ENCODE measurements around the gene RYR1.
"Not testable (repeated sequence)": the region's sequence is repeated elsewhere in the genome, so short reads cannot be mapped to it uniquely, and the experiment has no call there.

The RYR1 gene

GRCh38 chr19:38592940-38593339 lies 159.4 kb downstream of the RYR1 start:
- DNase-seq (ENCODE audit: extremely low read depth, low read depth): no peak
- TF ChIP-seq, protein P1, sequence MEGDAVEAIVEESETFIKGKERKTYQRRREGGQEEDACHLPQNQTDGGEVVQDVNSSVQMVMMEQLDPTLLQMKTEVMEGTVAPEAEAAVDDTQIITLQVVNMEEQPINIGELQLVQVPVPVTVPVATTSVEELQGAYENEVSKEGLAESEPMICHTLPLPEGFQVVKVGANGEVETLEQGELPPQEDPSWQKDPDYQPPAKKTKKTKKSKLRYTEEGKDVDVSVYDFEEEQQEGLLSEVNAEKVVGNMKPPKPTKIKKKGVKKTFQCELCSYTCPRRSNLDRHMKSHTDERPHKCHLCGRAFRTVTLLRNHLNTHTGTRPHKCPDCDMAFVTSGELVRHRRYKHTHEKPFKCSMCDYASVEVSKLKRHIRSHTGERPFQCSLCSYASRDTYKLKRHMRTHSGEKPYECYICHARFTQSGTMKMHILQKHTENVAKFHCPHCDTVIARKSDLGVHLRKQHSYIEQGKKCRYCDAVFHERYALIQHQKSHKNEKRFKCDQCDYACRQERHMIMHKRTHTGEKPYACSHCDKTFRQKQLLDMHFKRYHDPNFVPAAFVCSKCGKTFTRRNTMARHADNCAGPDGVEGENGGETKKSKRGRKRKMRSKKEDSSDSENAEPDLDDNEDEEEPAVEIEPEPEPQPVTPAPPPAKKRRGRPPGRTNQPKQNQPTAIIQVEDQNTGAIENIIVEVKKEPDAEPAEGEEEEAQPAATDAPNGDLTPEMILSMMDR (IDR thresholded peaks at IDR 0.05; ENCODE audit: low read depth, low read length): no peak

DNA sequence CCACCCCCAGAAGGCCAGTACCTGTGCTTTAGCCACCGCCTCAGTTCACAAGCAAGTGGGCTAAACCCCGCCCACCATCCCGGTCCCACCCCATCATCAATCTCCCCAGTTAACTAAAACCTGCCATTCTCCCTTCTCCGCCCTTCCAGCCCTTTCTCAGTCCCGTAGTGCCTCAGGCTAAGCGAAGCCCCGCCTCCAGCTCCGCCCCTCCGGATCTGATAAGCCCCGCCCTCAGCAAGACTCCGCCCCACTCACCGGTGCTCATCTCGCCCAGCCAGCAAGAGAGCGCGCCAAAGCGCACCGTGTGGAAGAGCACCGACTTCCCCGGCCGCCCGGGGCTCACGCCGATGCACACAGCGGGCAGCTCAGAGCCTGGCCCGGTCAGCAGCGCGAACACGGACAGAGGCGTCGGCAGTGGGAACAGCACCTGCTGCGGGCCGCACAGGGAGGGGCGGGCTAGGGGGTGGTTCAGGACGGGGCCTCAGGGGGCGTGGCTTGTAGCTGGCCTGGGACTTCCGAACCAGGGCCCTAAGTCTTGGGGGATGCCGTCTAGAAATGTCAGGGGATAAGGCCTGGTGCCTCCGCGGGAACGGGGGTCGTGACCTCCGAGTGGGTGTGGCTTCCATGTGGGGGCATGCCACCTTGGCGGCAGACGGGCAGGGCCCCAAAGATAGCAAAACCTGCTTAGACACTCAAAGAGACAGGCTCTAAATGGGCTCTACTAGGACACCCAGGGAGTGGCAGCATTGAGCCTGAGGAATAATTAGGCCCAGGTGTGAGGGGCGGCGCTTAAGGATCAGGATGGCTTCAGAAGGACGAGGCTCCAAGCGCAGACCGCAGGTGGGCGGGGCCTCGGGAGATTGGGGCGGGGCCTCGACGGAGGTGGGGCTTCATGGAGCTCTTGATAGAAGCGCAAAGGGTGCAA lies 162.8 kb downstream of the RYR1 start:
- DNase-seq (ENCODE audit: extremely low read depth, low read depth): no peak

DNA sequence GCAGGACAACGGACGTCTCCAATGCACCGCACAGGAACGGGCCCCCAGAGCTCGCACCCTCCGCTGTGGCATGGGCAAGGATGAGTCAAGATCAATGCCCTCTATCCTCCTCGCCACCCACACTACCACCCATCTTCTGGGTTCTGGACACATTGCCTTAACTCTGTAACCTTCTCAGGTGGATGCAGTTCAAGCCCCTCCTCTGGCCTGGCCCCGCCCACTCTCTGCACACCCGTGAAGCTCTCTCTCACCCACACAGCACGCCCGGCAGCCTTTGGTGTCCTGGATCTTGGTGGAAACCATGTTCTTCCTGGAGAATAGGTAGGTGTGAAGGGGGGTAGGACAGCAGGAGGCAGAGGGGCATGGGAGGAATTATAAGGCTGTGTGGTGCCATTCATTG lies 163.6 kb downstream of the RYR1 start:
- DNase-seq (ENCODE audit: extremely low read depth, low read depth): no peak
- TF ChIP-seq, protein P1 (IDR thresholded peaks at IDR 0.05; ENCODE audit: low read depth, low read length): no peak

More for the DNA sequence above, 162.8 kb downstream of the RYR1 start:
- TF ChIP-seq, protein P1 (IDR thresholded peaks at IDR 0.05; ENCODE audit: low read depth, low read length): no peak

DNA sequence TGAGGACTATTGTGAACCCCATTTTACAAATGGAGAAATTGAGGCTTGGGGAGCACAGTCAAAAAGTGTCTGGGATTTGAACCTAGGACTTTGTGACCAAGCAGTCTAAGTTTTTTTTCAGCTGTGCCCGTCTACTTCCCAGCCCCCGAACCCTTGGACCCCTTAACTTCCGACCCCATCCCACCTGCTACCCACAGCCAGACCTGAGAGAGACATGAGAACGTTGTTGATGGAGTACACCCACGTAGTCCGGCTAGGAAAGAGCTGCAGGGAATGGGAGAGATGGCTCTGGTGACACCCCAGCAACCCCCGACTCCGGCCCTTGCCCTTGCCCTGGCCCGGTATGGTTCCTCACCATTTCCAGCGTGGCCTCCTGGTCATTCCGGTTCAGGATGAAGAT lies 166.2 kb downstream of the RYR1 start:
- DNase-seq (ENCODE audit: extremely low read depth, low read depth): no peak
- TF ChIP-seq, protein P1 (IDR thresholded peaks at IDR 0.05; ENCODE audit: low read depth, low read length): no peak

GRCh38 chr19:38602856-38603255 lies 169.4 kb downstream of the RYR1 start:
- DNase-seq (ENCODE audit: extremely low read depth, low read depth): not testable (repeated sequence)

GRCh38 chr19:38606131-38606530 lies 172.6 kb downstream of the RYR1 start:
- TF ChIP-seq, protein P1 (IDR thresholded peaks at IDR 0.05; ENCODE audit: low read depth, low read length): no peak
- DNase-seq (ENCODE audit: extremely low read depth, low read depth): no peak

DNA sequence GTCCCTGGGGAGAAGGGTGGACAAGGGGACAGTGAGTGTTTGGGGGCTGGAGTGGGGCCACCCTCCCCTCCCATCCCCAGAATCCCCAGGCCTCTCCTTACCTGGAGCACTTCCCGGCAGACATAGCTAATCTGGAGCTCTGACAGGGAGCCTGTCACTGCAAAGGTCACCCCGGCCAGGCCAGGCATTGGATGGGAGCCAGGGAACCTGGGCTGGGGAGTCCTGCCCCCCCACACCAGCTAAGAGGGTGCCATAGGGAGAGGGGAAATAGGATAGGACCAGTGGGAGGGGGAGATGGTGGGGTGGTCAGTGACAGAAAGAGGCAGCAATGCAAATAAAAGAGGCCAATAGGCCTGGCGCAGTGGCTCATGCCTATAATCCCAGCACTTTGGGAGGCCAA lies 180.8 kb downstream of the RYR1 start:
- TF ChIP-seq, protein P1 (IDR thresholded peaks at IDR 0.05; ENCODE audit: low read depth, low read length): no peak
- DNase-seq (ENCODE audit: extremely low read depth, low read depth): no peak
